ENCODE measurements around the gene VPS26B. TPM values are rescaled to one million over a fixed set of nuclear protein-coding genes. Genes with fewer than 3 reads are reported as not detected.
"Not testable (repeated sequence)": the region's sequence is repeated elsewhere in the genome, so short reads cannot be mapped to it uniquely, and the experiment has no call there.

VPS26B gene
- total and polyA plus RNA-seq, 5 experiments from 2014 or later: 47.8 to 70.1 (median 62.5) TPM

DNA sequence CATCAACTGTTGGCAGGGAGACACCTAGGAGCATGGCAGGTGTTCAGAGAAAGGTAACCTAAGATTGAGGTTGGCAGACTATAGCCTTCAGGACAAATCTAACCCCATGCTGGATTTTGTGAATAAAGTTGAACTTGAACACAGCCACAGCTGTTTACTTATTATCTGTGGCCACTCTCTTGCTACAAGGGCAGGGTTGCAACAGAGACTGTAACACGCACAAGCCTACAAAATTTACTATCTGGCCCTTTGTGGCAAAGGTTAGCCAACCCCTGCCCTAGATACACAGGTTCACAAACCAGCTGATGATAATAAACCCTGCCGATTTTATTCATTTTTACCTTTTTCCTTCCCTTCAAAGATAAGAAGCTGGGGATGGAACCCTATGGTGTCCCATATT is 26.2 kb downstream of the VPS26B start:
- DNase-seq: no peak
- Mint-ChIP-seq H3K9me3 (no peaks in the 10 kb centered on the region), H3K4me1 (peaks cover 14 to 38% (median 35%) of the 10 kb centered on the region in 4 donors), H3K27ac (peak overlapping the region in 3 of 10 donors; percentile 47 to 65 (median 53)), H3K36me3 (peaks cover 0 to 45% (median 4%) of the 10 kb centered on the region in 3 donors), H3K27me3 (no peaks in the 10 kb centered on the region), H3K4me3 (no peak overlapping the region)
- no peak for ATAC-seq
- POLR2A ChIA-PET: interaction anchor here (0.6 to 6.3 kb wide), 2 partner anchors 22 to 24 kb away, joined by 3 to 115 read pairs; partner anchors contain the start of genes NCAPD3 and VPS26B

DNA sequence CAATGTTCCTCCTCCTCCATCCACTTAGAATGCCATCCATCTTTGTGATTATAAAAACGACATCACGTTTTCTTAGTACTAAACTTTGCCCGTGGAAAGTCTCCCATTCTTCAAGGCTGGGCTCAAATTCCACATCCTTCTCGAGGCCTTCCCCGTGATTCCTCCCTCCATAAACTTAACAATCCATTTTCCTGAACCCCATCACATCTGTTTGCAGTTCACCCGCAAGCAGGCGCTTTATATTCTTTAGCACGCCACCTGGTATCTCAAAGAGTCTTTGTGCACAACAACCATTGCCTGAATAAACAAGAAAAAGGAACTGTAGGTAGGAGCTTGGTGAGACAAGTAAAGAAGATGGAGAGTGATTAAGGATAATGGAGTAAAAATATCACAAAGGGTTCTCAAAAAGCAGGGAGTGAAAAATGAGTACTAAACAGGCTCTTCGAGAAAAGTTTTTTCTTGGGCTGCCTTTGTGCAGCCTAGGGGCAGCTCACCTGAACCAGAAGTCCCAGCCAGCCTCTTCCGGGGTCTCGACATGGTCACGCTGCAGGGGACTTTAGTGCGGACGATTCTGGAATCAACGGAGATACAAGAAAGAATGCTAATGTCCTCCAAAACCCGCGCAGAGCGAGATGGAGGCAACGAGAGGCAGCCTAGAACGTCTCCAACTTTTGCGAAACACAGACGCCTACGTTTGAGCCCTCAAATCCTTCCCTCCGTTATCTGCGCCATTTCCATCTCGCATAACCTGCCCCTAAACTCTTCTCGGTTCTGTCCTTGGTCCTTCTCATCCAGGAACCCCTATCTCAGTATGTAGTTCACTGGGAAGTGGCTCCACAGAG is 28.1 kb downstream of the VPS26B start:
- H3K4me1 Mint-ChIP-seq: peaks cover 18 to 44% (median 39%) of the 10 kb centered on the region in 4 donors
- peaks cover 0 to 39% (median 4%) of the 10 kb centered on the region in 3 donors for H3K36me3 Mint-ChIP-seq
- no peaks in the 10 kb centered on the region for H3K9me3 Mint-ChIP-seq
- peak; percentile 40 to 41 for ATAC-seq
- peak overlapping the region; percentile 91 to 100 (median 96) for H3K4me3 Mint-ChIP-seq
- no peaks in the 10 kb centered on the region for H3K27me3 Mint-ChIP-seq
- POLR2A ChIA-PET: interaction anchor here (0.6 to 6.3 kb wide), 2 partner anchors 19 to 26 kb away, joined by 3 to 115 read pairs; partner anchors contain the start of genes NCAPD3 and VPS26B
- DNase-seq: peak in 3 of 10 donors; percentile 5 to 25 (median 24)
- peak overlapping the region; percentile 80 to 97 (median 94) for H3K27ac Mint-ChIP-seq

DNA sequence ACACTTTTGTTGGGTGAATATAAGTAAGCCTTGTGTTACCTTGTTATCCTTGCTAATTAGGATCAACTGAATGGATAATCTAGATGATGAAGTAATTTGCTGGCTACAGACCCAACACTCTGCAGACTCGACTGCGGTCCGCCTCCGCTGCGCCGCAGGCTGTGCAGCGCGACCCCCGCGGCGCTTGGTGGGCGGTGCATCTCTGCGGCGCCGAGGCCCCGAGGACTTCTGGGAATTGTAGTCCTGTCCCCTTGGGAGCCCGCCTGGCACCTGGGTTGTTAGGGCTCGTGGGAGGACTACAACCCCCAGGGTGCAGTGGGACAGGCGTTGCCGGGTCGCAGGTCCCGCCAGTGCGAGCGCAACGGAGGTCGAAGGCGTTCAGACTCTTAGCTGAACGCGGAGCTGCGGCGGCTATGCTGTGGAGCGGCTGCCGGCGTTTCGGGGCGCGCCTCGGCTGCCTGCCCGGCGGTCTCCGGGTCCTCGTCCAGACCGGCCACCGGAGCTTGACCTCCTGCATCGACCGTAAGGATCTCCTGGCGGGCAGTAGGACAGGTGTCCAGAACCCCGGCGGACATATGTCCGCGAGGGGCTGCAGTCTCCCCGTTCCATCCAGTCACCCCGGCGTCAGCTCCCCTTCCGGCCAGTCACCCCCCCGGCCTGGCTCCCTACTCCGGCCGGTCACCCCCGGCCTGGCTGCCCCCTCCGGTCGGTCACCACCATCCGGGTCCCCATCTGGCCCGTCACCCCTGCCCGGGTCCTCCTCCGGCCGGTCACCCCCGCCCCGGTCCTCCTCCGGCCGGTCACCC is 28.9 kb downstream of the VPS26B start, which contains the start of the genes ACAD8 and THYN1:
Gene ACAD8 (plus strand): TSS at position 381 of the 806 bp plus-strand sequence. CDS start 33 bp downstream, at position 414.
Gene THYN1 (minus strand): TSS at position 165 of the 806 bp plus-strand sequence. CDS start 470 bp downstream, outside the sequence.
- no peaks in the 10 kb centered on the region for H3K27me3 Mint-ChIP-seq
- ATAC-seq (peak; percentile 98 to 99), DNase-seq (peak; percentile 90 to 98 (median 96))
- H3K4me1 Mint-ChIP-seq: peaks cover 18 to 44% (median 40%) of the 10 kb centered on the region in 4 donors
- peak within 1 kb of the TSS; percentile 80 to 97 (median 94) for H3K27ac Mint-ChIP-seq
- peak within 1 kb of the TSS; percentile 91 to 100 (median 96) for H3K4me3 Mint-ChIP-seq
- no peaks in the 10 kb centered on the region for H3K9me3 Mint-ChIP-seq
- POLR2A ChIA-PET: interaction anchor here (0.6 to 6.3 kb wide), 8 partner anchors 9 to 296 kb away, joined by 3 to 115 read pairs (median 4); partner anchors contain the start of genes GLB1L3, IGSF9B, NCAPD3 and VPS26B
- peaks cover 0 to 37% (median 2%) of the 10 kb centered on the region in 3 donors for H3K36me3 Mint-ChIP-seq

- Mint-ChIP-seq H3K4me1 (peaks cover 21 to 44% (median 39%) of the 10 kb centered on the region in 4 donors), H3K27ac (peak overlapping the region in 7 of 10 donors; percentile 31 to 94 (median 86)), H3K36me3 (peaks cover 0 to 39% (median 6%) of the 10 kb centered on the region in 3 donors), H3K4me3 (peak overlapping the region; percentile 91 to 100 (median 96)), H3K27me3 (no peaks in the 10 kb centered on the region), H3K9me3 (no peaks in the 10 kb centered on the region)
- DNase-seq: no peak
- no peak for ATAC-seq
- POLR2A ChIA-PET: interaction anchor here (0.8 to 1.8 kb wide), 4 partner anchors 22 to 307 kb away, joined by 3 to 10 read pairs (median 6); partner anchors contain the start of genes GLB1L3, IGSF9B and VPS26B
Measured at GRCh38 chr11:134254433-134255183, 30.1 kb downstream of the VPS26B start.

- peaks cover 21 to 44% (median 39%) of the 10 kb centered on the region in 4 donors for H3K4me1 Mint-ChIP-seq
- H3K36me3 Mint-ChIP-seq: peaks cover 0 to 39% (median 9%) of the 10 kb centered on the region in 3 donors
- peak overlapping the region in 5 of 10 donors; percentile 18 to 100 (median 64) for H3K4me3 Mint-ChIP-seq
- POLR2A ChIA-PET: interaction anchor here (0.9 to 1.8 kb wide), 2 partner anchors 21 to 308 kb away, joined by 3 to 10 read pairs; partner anchors contain the start of gene GLB1L3
- not testable (repeated sequence) for ATAC-seq, DNase-seq, H3K27me3 Mint-ChIP-seq, H3K9me3 Mint-ChIP-seq
- peak overlapping the region in 1 of 10 donors; percentile 35 for H3K27ac Mint-ChIP-seq
Measured at GRCh38 chr11:134255184-134255561, 30.7 kb downstream of the VPS26B start.

- Mint-ChIP-seq H3K27me3 (no peaks in the 10 kb centered on the region), H3K9me3 (no peaks in the 10 kb centered on the region), H3K36me3 (peaks cover 0 to 45% (median 8%) of the 10 kb centered on the region in 3 donors), H3K4me1 (peaks cover 21 to 41% (median 30%) of the 10 kb centered on the region in 4 donors), H3K4me3 (no peak overlapping the region), H3K27ac (no peak overlapping the region)
- POLR2A ChIA-PET: interaction anchor here (1.0 kb wide), 1 partner anchor 33 kb away, joined by 4 read pairs; the partner anchor contains the start of gene VPS26B
- no peak for DNase-seq
- ATAC-seq: no peak
Measured at GRCh38 chr11:134257101-134257500, 32.6 kb downstream of the VPS26B start.

DNA sequence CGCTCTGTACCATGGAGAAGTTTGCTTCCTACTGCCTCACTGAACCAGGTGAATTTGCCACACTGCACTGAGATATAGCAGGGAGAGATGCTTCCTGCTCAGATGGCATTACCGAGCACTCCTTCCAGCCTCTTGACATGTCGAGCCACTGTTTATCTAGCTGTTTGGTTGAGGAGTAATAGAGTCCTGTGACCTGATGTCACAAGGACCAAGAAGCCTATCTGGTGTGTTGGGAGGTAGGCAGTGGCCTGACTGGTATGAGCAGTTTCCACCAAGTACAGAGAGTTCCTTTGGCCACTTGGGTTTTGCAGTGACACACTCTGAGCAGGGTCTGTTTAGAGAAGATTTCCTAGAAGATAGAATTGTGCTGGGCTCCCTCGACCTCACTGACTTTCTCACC is 34.1 kb downstream of the VPS26B start:
- ATAC-seq (no peak), DNase-seq (no peak)
- Mint-ChIP-seq H3K4me1 (peaks cover 16 to 34% (median 21%) of the 10 kb centered on the region in 4 donors), H3K27ac (no peak overlapping the region), H3K4me3 (no peak overlapping the region), H3K9me3 (no peaks in the 10 kb centered on the region), H3K36me3 (peaks cover 0 to 56% (median 8%) of the 10 kb centered on the region in 3 donors), H3K27me3 (no peaks in the 10 kb centered on the region)
- POLR2A ChIA-PET: no interaction called here

DNA sequence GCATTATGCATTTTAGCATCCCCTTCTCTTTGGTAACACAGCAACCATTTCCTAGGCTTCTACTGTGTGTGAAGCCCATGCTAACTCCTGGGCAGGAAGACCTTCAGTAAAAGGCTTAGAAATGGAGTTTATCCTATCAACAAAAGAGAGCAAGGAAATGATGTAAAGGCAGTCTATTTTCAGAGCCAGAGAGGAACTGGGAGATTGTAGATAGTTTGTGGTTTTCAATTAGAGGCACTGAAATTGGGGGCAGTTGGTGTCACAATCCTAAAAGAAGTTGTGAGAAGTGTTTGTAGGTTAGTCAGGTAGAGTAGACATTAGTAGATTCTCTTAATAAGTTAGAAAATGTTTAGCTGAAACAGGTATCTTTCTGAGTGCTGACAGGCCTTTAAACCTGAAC is 36.0 kb downstream of the VPS26B start:
- Mint-ChIP-seq H3K27me3 (no peaks in the 10 kb centered on the region), H3K27ac (no peak overlapping the region), H3K4me1 (peaks cover 7 to 17% (median 10%) of the 10 kb centered on the region in 4 donors), H3K9me3 (no peaks in the 10 kb centered on the region), H3K36me3 (peaks cover 0 to 63% (median 8%) of the 10 kb centered on the region in 3 donors), H3K4me3 (no peak overlapping the region)
- DNase-seq: no peak
- POLR2A ChIA-PET: no interaction called here
- no peak for ATAC-seq

- Mint-ChIP-seq H3K4me3 (no peak overlapping the region), H3K36me3 (peaks cover 0 to 63% (median 8%) of the 10 kb centered on the region in 3 donors), H3K27ac (no peak overlapping the region), H3K9me3 (no peaks in the 10 kb centered on the region), H3K27me3 (no peaks in the 10 kb centered on the region), H3K4me1 (peaks cover 3 to 13% (median 8%) of the 10 kb centered on the region in 4 donors)
- ATAC-seq: no peak
- DNase-seq: no peak
- POLR2A ChIA-PET: interaction anchor here (1.3 kb wide), 1 partner anchor 35 kb away, joined by 3 read pairs; no protein-coding TSS in a partner anchor
Measured at GRCh38 chr11:134260983-134261382, 36.5 kb downstream of the VPS26B start.

- H3K4me1 Mint-ChIP-seq: peaks cover 3 to 9% (median 7%) of the 10 kb centered on the region in 4 donors
- no peak overlapping the region for H3K4me3 Mint-ChIP-seq
- ATAC-seq: peak; percentile 69 to 71
- no peak overlapping the region for H3K27ac Mint-ChIP-seq
- POLR2A ChIA-PET: interaction anchor here (1.1 to 1.6 kb wide), 3 partner anchors 8 to 38 kb away, joined by 3 to 5 read pairs (median 4); partner anchors contain the start of genes ACAD8, NCAPD3 and VPS26B
- H3K36me3 Mint-ChIP-seq: peaks cover 0 to 61% (median 8%) of the 10 kb centered on the region in 3 donors
- H3K9me3 Mint-ChIP-seq: no peaks in the 10 kb centered on the region
- peak in 5 of 10 donors; percentile 24 to 70 (median 43) for DNase-seq
- no peaks in the 10 kb centered on the region for H3K27me3 Mint-ChIP-seq
Measured at GRCh38 chr11:134261626-134262488, 37.4 kb downstream of the VPS26B start.

All from naive thymus-derived CD8-positive, alpha-beta T cell (primary cell).